Measurements from ENCODE around the gene HTR3D. TPM values are rescaled to one million over a fixed set of nuclear protein-coding genes. Genes with fewer than 3 reads are reported as not detected.
"Not testable (repeated sequence)": the region's sequence is repeated elsewhere in the genome, so short reads cannot be mapped to it uniquely, and the experiment has no call there.

Gene HTR3D
- total RNA-seq, 1 experiment from 2014 or later: not detected

DNA sequence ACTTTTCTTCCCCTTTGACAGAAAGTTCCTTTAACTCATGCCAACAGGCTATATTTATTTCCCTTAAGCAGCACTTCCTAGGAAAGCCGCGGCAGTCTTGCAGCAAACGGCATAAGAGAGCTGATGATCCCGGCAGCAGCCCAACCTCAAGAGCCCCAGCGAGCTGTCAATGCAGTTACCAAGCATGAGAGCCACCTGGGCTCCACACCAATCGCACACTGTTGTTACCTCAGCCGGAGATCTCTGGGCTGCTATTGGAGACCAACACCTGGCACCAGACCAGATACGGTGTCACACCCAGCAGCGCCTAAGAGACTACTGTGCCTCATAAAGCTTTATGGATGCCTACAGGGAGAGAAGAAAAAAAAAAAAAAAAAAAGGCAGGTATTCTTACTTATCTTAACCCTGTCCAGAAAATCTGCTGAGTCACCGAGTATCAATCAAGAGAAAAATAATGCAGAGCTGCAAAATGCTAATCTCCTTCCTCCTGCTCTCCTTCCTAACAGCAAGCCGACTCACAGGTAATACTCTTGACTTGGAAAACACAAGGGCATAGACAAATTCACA, 25.5 kb upstream of the HTR3D start:
- peaks cover 14 to 20% of the 10 kb centered on the region in 2 experiments for H3K4me1 ChIP-seq (ENCODE audit: control insufficient read depth in 1 of 2, insufficient read depth in 2 of 2, low read length in 2 of 2)
- no peaks in the 10 kb centered on the region for H4K20me1 ChIP-seq (ENCODE audit: insufficient read depth)
- ChIA-PET RAD21 (ENCODE audit: low non-redundant PET in 1 of 2, low total read pairs in 2 of 2, uncharacterized antibody in 2 of 2, unreplicated experiment in 2 of 2) (interaction anchor here in 1 of 2 experiments (0.7 kb wide), 1 partner anchor 477 kb away, joined by 4 read pairs; no protein-coding TSS in a partner anchor), POLR2A (interaction anchor here (0.7 to 1.0 kb wide), 2 partner anchors 10 to 11 kb away, joined by 3 to 4 read pairs; no protein-coding TSS in a partner anchor), CTCF (interaction anchor here (0.9 to 1.8 kb wide), 5 partner anchors 9 to 111 kb away, joined by 3 to 8 read pairs (median 3); partner anchors contain the start of gene ABCC5)
- peak overlapping the region; percentile 62 for H3K4me2 ChIP-seq (ENCODE audit: low read length)
- H3K36me3 ChIP-seq (ENCODE audit: control insufficient read depth in 1 of 2, insufficient read depth in 2 of 2, low read length in 2 of 2): no peaks in the 10 kb centered on the region
- peak; percentile 78 for DNase-seq (ENCODE audit: low read depth, low spot score)
- peak overlapping the region; percentile 7 to 11; a peak in 3 of 4 replicates for H3K4me3 ChIP-seq (replicated peaks in 1 of 2; ENCODE audit: low read depth in 1 of 2, low read length in 2 of 2)
- ATAC-seq: peak; percentile 98
- peak overlapping the region; percentile 20; the same call in 1 of the 2 replicates for H3K9ac ChIP-seq (ENCODE audit: low read length)
- no peaks in the 10 kb centered on the region for H3K9me2 ChIP-seq (ENCODE audit: insufficient read depth)
- TF ChIP-seq ZFX (IDR thresholded peaks at IDR 0.05) (no peak), TCF7L2 (IDR thresholded peaks at IDR 0.05; ENCODE audit: borderline replicate concordance, extremely low read depth, insufficient read depth, insufficient read length) (no peak), ZNF274 (IDR thresholded peaks at IDR 0.05; ENCODE audit: low read depth, low read length) (no peak), SP1 (IDR thresholded peaks at IDR 0.05; ENCODE audit: low read depth) (0 out of 2 replicates have a peak, but pooled peaks have one; percentile 15), CBX3 (IDR thresholded peaks at IDR 0.05; ENCODE audit: low read depth) (0 out of 2 replicates have a peak, but pooled peaks have one; percentile 27), POLR2AphosphoS5 (IDR thresholded peaks at IDR 0.05; ENCODE audit: low read depth, low read length) (0 out of 2 replicates have a peak, but pooled peaks have one; percentile 22), SRF (IDR thresholded peaks at IDR 0.05; ENCODE audit: low read depth) (no peak)
- TF ChIP-seq, protein P1, sequence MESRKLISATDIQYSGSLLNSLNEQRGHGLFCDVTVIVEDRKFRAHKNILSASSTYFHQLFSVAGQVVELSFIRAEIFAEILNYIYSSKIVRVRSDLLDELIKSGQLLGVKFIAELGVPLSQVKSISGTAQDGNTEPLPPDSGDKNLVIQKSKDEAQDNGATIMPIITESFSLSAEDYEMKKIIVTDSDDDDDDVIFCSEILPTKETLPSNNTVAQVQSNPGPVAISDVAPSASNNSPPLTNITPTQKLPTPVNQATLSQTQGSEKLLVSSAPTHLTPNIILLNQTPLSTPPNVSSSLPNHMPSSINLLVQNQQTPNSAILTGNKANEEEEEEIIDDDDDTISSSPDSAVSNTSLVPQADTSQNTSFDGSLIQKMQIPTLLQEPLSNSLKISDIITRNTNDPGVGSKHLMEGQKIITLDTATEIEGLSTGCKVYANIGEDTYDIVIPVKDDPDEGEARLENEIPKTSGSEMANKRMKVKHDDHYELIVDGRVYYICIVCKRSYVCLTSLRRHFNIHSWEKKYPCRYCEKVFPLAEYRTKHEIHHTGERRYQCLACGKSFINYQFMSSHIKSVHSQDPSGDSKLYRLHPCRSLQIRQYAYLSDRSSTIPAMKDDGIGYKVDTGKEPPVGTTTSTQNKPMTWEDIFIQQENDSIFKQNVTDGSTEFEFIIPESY (IDR thresholded peaks at IDR 0.05; ENCODE audit: extremely low read depth, insufficient replicate concordance, low read length): no peak
- TF ChIP-seq, protein P2, sequence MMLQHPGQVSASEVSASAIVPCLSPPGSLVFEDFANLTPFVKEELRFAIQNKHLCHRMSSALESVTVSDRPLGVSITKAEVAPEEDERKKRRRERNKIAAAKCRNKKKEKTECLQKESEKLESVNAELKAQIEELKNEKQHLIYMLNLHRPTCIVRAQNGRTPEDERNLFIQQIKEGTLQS (IDR thresholded peaks at IDR 0.05): no peak
- TF ChIP-seq, protein P3, sequence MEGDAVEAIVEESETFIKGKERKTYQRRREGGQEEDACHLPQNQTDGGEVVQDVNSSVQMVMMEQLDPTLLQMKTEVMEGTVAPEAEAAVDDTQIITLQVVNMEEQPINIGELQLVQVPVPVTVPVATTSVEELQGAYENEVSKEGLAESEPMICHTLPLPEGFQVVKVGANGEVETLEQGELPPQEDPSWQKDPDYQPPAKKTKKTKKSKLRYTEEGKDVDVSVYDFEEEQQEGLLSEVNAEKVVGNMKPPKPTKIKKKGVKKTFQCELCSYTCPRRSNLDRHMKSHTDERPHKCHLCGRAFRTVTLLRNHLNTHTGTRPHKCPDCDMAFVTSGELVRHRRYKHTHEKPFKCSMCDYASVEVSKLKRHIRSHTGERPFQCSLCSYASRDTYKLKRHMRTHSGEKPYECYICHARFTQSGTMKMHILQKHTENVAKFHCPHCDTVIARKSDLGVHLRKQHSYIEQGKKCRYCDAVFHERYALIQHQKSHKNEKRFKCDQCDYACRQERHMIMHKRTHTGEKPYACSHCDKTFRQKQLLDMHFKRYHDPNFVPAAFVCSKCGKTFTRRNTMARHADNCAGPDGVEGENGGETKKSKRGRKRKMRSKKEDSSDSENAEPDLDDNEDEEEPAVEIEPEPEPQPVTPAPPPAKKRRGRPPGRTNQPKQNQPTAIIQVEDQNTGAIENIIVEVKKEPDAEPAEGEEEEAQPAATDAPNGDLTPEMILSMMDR (IDR thresholded peaks at IDR 0.05 in 2 of 3, conservative IDR thresholded peaks at IDR 0.05 in 1 of 3; ENCODE audit: borderline replicate concordance in 1 of 3, insufficient read depth in 1 of 3, low read depth in 2 of 3, low read length in 2 of 3): no peak
- TF ChIP-seq, protein P4, sequence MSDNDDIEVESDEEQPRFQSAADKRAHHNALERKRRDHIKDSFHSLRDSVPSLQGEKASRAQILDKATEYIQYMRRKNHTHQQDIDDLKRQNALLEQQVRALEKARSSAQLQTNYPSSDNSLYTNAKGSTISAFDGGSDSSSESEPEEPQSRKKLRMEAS (IDR thresholded peaks at IDR 0.05): peak; percentile 75
- H2AFZ ChIP-seq (ENCODE audit: low read depth, low read length, poor library complexity, severe bottlenecking): no peak overlapping the region
- no peaks in the 10 kb centered on the region for H3K27me3 ChIP-seq (ENCODE audit: insufficient read depth, low read length)
- peak overlapping the region; percentile 60 for H3K27ac ChIP-seq (ENCODE audit: low read depth, low read length)
- intact Hi-C loops (cut with micrococcal nuclease): no loop called here
- H3K79me2 ChIP-seq (ENCODE audit: insufficient read depth, low read length): no peaks in the 10 kb centered on the region
- no peaks in the 10 kb centered on the region for H3K9me3 ChIP-seq (ENCODE audit: control insufficient read depth in 1 of 2, insufficient read depth in 1 of 2, low read depth in 1 of 2, low read length in 2 of 2)
- no TSS peak for BruUV-seq (replicated peaks)

DNA sequence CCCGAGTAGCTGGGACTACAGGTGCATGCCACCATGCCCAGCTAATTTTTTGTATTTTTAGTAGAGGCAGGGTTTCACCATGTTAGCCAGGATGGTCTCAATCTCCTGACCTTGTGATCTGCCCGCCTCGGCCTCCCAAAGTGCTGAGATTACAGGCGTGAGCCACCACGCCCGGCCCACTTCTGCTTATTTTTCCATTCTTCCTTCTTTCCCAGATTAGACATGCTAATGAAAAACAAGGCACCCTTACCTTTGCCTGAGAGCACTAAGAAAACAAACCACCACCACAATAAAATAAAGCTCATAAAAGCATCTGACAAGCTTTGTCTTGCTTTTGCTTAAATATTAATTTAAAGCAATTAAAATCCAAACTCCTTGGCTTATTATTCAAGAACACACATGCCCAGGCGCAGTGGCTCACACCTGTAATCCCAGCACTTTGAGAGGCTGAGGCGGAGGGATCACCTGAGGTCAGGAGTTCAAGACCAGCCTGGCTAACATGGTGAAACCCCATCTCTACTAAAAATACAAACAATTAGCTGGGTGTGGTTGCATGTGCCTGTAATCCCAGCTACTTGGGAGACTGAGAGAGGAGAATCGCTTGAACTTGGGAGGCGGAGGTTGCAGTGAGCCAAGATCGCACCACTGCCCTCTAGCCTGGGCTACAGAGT, 24.3 kb upstream of the HTR3D start:
- H3K9me2 ChIP-seq (ENCODE audit: insufficient read depth); H3K4me2 ChIP-seq (ENCODE audit: low read length); intact Hi-C loops (cut with micrococcal nuclease); BruUV-seq (replicated peaks); H3K9me3 ChIP-seq (ENCODE audit: control insufficient read depth in 1 of 2, insufficient read depth in 1 of 2, low read depth in 1 of 2, low read length in 2 of 2); H3K9ac ChIP-seq (ENCODE audit: low read length); RAD21 ChIA-PET (ENCODE audit: low non-redundant PET in 1 of 2, low total read pairs in 2 of 2, uncharacterized antibody in 2 of 2, unreplicated experiment in 2 of 2); H3K4me3 ChIP-seq (replicated peaks in 1 of 2; ENCODE audit: low read depth in 1 of 2, low read length in 2 of 2); POLR2A ChIA-PET; H2AFZ ChIP-seq (ENCODE audit: low read depth, low read length, poor library complexity, severe bottlenecking); H3K27ac ChIP-seq (ENCODE audit: low read depth, low read length); H3K79me2 ChIP-seq (ENCODE audit: insufficient read depth, low read length); H4K20me1 ChIP-seq (ENCODE audit: insufficient read depth); H3K36me3 ChIP-seq (ENCODE audit: control insufficient read depth in 1 of 2, insufficient read depth in 2 of 2, low read length in 2 of 2); DNase-seq (ENCODE audit: low read depth, low spot score); ATAC-seq; H3K27me3 ChIP-seq (ENCODE audit: insufficient read depth, low read length): not testable (repeated sequence)
- peaks cover 14 to 20% of the 10 kb centered on the region in 2 experiments for H3K4me1 ChIP-seq (ENCODE audit: control insufficient read depth in 1 of 2, insufficient read depth in 2 of 2, low read length in 2 of 2)
- CTCF ChIA-PET: interaction anchor here (1.1 to 1.8 kb wide), 2 partner anchors 9 to 11 kb away, joined by 3 to 8 read pairs; partner anchors contain the start of gene ABCC5

All from HCT116 (cell line).